Esophagus squamous epithelium (tissue), 4 donors: ENCODE results near the gene ING5.

Experiments used
- POLR2A ChIP-seq, 4 donors: fragments of 450-650 bp; IDR thresholded peaks; one replicate each; pipeline ENCODE4 v1.6.1; 2017; ENCODE audit warnings: antibody characterized with exemption in 4 of 4, mild to moderate bottlenecking in 4 of 4, moderate library complexity in 3 of 4
- TF ChIP-seq, protein P1 (sequence below), 6 experiments: fragments of 450-650 bp in 4 of 6; fragments of 200-600 bp in 2 of 6; sonication (generic) in 2 of 6; IDR thresholded peaks; one replicate each; pipeline ENCODE4 v1.5.1; 2016 to 2019; ENCODE audit warnings: antibody characterized with exemption in 6 of 6, mild to moderate bottlenecking in 4 of 6, moderate library complexity in 4 of 6

DNA sequence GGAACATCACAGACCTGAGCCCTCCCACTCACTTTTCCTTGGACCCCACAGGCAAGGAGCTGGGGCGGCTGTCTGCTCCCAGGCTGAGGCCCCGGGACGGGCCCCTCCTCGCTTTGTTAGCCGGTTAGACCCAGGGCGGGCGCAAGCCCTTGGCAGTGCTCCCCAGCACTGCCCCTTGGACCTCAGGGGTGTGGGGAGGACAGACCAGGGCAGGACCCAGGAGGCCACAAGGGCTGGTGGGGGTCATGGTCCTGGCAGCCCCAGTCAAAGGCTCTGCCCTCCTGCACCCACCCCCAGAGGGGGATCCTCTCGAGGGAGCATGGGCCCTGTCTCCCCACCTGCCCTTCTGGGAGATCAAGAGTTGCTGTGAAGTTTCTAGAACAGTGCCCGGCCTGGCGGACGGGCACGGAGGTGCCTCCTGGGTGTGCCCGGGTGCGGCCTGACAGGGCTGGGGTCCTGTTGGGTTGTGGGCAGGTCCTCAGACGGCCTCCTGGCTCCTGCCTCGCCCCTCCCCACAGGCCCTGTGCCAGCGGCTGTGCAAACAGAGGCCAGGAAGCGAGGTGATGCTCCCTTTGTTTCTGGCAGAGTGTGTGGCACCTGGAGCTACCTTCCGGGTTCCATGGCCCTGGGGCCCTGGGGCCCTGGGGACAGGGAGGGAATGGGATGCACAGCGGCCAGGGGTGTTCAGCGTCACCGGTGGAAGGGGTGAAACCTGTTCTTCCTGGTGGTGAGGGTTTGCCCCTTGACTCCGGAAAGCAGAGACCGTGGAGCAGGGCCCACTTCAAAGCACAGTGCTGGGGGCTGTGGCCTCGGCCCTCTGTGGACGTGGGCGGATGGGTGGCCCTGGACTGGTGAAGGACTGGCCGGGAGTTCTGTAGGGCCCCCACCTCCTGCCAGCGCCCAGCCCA lies 71.9 kb downstream of the ING5 start:
- TF ChIP-seq, protein P1, sequence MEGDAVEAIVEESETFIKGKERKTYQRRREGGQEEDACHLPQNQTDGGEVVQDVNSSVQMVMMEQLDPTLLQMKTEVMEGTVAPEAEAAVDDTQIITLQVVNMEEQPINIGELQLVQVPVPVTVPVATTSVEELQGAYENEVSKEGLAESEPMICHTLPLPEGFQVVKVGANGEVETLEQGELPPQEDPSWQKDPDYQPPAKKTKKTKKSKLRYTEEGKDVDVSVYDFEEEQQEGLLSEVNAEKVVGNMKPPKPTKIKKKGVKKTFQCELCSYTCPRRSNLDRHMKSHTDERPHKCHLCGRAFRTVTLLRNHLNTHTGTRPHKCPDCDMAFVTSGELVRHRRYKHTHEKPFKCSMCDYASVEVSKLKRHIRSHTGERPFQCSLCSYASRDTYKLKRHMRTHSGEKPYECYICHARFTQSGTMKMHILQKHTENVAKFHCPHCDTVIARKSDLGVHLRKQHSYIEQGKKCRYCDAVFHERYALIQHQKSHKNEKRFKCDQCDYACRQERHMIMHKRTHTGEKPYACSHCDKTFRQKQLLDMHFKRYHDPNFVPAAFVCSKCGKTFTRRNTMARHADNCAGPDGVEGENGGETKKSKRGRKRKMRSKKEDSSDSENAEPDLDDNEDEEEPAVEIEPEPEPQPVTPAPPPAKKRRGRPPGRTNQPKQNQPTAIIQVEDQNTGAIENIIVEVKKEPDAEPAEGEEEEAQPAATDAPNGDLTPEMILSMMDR (IDR thresholded peaks at IDR 0.05): no peak
- TF ChIP-seq POLR2A (IDR thresholded peaks at IDR 0.05): no peak
